GM03348 (cell line): ENCODE measurements around the gene RALGPS1.

ENCODE experiments used
- DNase-seq: peaks from one replicate; pipeline ENCODE4 v3.0.0; 2012; ENCODE audit warnings: low spot score

The RALGPS1 gene

GRCh38 chr9:127209220-127209619 is 294.6 kb downstream of the RALGPS1 start:
- DNase-seq = peak; percentile 47

GRCh38 chr9:127209948-127210640 is 295.5 kb downstream of the RALGPS1 start:
- DNase-seq = no peak

- no peak for DNase-seq
Observed at GRCh38 chr9:127210851-127211730, 296.5 kb downstream of the RALGPS1 start.

GRCh38 chr9:127211983-127212382 is 297.4 kb downstream of the RALGPS1 start:
- DNase-seq = no peak

GRCh38 chr9:127212453-127212852 is 297.9 kb downstream of the RALGPS1 start:
- DNase-seq = no peak

GRCh38 chr9:127213859-127214258 is 299.3 kb downstream of the RALGPS1 start:
- DNase-seq = no peak

GRCh38 chr9:127214421-127215267 is 300.1 kb downstream of the RALGPS1 start:
- DNase-seq = peak; percentile 65

GRCh38 chr9:127215268-127216209 is 301.0 kb downstream of the RALGPS1 start:
- no peak for DNase-seq

- DNase-seq = no peak
Observed at GRCh38 chr9:127216210-127216887, 301.8 kb downstream of the RALGPS1 start.

- no peak for DNase-seq
Observed at GRCh38 chr9:127216888-127217217, 302.3 kb downstream of the RALGPS1 start.

GRCh38 chr9:127218818-127219217 is 304.2 kb downstream of the RALGPS1 start:
- DNase-seq = no peak

- DNase-seq = no peak
Observed at GRCh38 chr9:127219520-127219919, 304.9 kb downstream of the RALGPS1 start.

GRCh38 chr9:127221695-127222094 is 307.1 kb downstream of the RALGPS1 start:
- DNase-seq = no peak

GRCh38 chr9:127222388-127223095 is 308.0 kb downstream of the RALGPS1 start:
- no peak for DNase-seq

GRCh38 chr9:127223266-127223665 is 308.7 kb downstream of the RALGPS1 start:
- no peak for DNase-seq

GRCh38 chr9:127223810-127224177 is 309.2 kb downstream of the RALGPS1 start:
- no peak for DNase-seq

- peak; percentile 84 for DNase-seq
Observed at GRCh38 chr9:127224178-127224882, 309.7 kb downstream of the RALGPS1 start.

- DNase-seq = peak; percentile 98
Observed at GRCh38 chr9:127224883-127225739, 310.5 kb downstream of the RALGPS1 start.
